GM18520 (cell line): ENCODE measurements around the gene GLE1.
"Not testable (repeated sequence)": the region's sequence is repeated elsewhere in the genome, so short reads cannot be mapped to it uniquely, and the experiment has no call there.

Source experiments
- ATAC-seq: cut with Tn5 transposase; IDR thresholded peaks from one replicate; pipeline ENCODE4 v1.9.1; 2021; ENCODE audit not compliant: unreplicated experiment

Gene GLE1

GRCh38 chr9:128551657-128552152 is 47.2 kb downstream of the GLE1 start:
- ATAC-seq = no peak

DNA sequence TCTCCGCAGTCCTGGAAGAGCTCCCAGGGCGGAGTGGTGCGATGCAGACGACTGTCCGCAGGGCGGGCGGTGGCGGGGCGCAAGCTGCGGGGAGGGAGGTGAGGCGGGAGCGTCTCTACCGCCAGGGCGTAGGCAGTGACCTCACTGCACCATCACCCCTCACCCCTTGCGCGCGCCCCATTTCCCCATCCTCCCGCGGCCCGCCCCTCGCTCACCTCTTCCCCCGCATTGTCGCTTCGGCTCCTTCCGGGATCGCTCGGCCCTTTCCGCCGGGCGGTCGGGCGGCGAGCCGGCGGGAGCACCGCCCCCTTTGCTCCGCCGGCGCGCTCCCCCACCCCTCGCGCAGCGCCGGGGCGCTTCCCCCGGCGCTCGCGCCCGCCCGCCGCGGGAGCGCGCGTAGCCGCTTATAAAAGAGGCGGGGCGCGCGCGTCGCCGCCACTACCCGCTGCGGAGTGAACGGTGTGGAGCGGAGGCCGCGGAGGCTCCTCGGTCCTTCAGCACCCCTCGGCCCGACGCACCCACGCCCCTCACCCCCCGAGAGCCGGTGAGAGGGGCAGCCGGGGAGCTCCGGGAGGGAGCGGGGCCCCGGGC is 47.7 kb downstream of the GLE1 start, which contains the start of gene SPTAN1:
TSS of gene SPTAN1 (plus strand) at position 435 of the 591 bp plus-strand sequence. CDS start 14,154 bp downstream, outside the sequence.
- ATAC-seq = peak; percentile 62

- ATAC-seq = peak; percentile 21
Measured at GRCh38 chr9:128552744-128553440, 48.4 kb downstream of the GLE1 start.

DNA sequence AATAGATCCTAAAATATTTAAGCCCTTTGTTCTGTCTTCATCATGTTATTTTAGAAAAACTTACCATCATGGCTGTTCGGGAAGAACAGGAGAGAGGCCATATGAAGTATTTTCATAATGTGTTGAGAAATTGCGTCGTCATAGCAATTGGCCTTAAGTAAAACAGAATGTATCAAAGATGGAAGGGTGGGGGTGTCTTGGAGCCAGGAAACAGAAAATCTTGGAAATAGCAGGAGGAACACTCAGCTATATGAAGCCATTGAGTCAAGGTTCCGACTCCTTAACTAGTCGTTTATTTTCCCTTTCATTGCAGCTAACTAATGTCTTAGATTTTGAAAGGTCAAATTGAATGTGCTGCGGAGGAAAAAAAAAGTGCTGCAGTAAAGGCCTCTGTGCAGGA is 49.2 kb downstream of the GLE1 start:
- no peak for ATAC-seq

DNA sequence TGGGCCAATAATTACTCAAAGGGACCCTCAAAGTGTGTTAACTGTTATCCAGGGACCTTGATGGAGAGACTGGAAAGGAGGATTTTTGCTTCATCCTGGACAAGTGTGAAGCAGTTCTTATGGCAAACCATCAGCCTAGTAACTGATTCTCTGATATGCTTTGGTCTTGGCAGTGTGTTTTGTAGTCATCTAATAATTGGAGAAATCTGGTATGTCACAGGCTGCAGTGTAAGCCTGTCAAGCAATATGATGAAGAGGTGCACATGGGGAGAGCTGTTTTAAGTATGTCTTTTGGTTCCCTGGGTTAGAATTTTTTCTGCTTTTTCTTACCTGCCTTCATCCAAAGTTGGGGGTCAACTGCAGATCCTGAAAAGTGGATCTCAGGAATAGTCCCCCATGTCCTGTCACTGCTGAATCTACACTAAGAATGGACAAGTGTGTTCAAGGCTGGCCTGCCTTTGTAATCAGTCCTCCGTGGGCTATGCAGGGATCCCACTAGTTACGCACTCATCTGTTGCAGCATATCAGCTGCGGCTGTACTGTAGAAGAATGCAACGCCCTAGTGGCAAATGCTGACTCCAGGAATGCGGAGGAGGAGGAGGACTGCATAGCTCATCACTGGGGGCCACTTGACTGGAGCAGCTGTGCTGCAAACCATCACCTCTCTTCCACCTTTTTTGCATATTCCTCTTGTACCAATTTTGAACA is 49.8 kb downstream of the GLE1 start:
- ATAC-seq = no peak

DNA sequence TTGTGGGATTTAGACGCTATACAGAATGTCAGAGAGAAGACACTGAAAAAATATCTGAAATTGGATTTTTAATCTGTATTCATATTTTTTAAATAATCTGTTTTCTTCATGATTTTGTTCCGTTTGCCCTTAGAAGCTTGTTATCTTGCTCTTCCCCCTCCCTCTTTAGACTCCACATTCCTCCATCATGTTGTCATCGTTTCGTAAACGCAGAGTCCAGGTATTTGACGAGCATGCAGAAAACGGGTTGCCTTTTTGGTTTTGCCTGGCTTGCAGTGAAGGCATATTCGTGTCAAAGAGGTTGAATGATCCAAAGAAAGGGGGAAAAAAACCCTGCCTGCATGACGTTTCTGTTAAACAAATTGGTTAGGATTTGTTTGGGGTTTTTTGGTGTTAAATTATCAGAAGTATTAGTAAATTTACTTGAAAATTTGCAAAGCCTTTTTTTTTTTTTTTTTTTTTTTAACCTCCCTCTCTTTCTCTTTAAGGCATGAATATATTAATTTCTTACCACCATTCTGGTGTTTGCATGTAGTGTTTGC is 50.7 kb downstream of the GLE1 start:
- ATAC-seq = no peak

DNA sequence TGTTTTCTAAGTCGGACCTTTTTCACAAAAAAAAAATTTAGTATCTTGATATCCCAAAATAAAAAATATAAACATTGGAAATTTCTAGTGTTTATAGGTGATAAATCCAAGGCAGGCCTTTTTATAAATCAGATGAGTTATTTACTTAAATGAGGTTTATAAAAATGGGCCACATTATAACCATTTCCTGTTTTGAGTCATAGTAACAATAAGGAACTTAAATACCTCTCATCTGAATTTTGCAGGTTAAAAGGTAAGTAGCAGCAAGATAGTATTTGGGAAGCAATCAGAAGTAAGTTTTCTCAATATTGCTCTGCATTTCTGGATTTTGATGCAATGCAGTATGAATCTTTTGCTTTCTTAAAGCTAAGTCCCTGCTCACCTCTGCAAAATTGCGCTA is 51.8 kb downstream of the GLE1 start:
- ATAC-seq = no peak

DNA sequence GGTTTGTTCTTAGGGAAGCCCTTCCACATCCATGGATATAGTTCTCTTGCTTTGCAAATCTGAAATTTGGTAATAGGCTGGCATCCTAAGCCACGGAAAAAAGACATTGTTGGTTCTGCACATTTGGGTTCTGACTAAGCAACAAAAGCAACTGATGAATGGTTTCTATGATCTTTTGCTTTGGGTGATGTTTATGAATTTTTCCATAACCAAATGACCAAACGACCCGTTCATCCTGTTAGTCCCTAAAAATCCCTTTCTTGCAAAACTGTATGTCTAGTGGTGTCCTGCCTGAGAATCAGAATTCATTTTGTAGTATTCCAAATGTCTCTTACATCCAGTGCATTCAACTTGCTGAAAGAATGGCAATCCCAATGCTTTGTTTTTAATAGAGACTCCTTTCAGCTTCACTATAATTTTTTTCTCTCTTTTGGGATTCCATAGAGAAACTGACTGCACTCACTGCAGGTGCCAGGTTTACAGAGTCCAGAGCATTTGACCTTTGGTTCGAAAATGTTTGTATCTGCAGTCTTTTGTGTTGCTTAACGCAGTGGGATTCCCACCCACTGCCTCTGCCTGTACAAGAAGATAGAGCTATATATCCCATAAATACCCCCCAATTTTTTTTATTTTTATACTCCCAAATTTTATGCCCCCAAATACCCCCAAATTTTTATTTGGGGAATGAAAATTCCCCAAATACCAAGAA is 52.6 kb downstream of the GLE1 start:
- ATAC-seq = no peak

- peak; percentile 67 for ATAC-seq
Measured at GRCh38 chr9:128558431-128559310, 54.2 kb downstream of the GLE1 start.

GRCh38 chr9:128565578-128565977 is 61.1 kb downstream of the GLE1 start:
- no peak for ATAC-seq

- ATAC-seq = no peak
Measured at GRCh38 chr9:128568470-128569078, 64.1 kb downstream of the GLE1 start.

- no peak for ATAC-seq
Measured at GRCh38 chr9:128575469-128575868, 71.0 kb downstream of the GLE1 start.

DNA sequence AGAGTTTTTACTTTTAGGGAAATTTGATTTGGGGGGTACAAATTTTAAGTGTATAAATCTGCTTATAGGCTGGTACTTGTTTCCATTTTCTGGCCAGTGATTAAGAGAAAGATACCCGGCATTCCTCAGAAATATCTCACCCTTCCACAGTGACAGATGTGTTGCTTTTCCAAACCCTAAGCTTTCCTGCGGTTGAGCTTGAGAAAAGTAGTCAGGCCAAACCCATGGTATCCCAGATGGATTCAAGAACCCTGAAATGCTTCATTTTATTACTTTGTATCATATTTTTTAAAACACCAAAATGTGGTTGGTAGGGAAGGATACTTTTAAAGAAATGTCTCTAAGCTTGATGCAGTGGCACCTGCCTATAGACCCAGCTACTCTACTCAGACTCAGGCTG is 71.4 kb downstream of the GLE1 start:
- no peak for ATAC-seq

- no peak for ATAC-seq
Measured at GRCh38 chr9:128577206-128577605, 72.7 kb downstream of the GLE1 start.

GRCh38 chr9:128579194-128579593 is 74.7 kb downstream of the GLE1 start:
- ATAC-seq = no peak

DNA sequence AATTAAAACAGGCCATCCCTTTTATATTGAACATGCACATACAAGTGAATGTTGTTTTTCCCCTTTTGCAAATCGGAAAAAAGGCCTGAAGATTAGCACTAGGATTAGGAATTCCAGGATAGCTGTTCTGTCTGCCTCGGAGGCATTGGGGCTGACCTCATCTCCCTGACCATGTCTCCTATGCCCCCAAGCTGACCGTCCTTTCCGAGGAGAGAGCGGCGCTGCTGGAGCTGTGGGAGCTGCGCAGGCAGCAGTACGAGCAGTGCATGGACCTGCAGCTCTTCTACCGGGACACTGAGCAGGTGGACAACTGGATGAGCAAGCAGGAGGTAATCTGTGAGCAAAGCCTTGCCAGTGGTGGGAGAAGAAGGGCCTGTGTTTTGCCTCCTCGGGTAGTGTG is 76.2 kb downstream of the GLE1 start:
- ATAC-seq = no peak

- not testable (repeated sequence) for ATAC-seq
Measured at GRCh38 chr9:128585155-128585554, 80.6 kb downstream of the GLE1 start.

DNA sequence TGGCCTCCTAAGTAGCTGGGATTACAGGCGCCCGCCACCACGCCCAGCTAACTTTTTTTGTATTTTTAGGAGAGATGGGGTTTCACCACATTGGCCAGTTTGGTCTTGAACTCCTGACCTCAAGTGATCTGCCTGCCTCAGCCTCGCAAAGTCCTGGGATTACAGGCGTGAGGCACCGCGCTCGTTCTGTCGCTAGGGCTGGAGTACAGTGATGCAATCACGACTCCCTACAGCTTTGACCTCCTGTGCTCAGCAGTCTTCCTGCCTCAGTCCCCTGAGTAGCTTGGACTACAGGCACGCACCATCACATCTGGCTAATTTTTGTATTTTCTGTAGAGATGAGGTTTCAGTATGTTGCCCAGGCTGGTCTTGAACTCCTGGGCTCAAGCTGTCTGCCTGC is 82.4 kb downstream of the GLE1 start:
- not testable (repeated sequence) for ATAC-seq

GRCh38 chr9:128587453-128587852 is 82.9 kb downstream of the GLE1 start:
- ATAC-seq = no peak
